ENCODE results near the gene ARL14EP. TPM values are rescaled to one million over a fixed set of nuclear protein-coding genes. Genes with fewer than 3 reads are reported as not detected.

The ARL14EP gene
- total and polyA plus RNA-seq, 2 of the 8 experiments (the other 6 are each of a cell fraction or from before 2014, with no cell fraction given): 14.3 to 29.6 TPM

DNA sequence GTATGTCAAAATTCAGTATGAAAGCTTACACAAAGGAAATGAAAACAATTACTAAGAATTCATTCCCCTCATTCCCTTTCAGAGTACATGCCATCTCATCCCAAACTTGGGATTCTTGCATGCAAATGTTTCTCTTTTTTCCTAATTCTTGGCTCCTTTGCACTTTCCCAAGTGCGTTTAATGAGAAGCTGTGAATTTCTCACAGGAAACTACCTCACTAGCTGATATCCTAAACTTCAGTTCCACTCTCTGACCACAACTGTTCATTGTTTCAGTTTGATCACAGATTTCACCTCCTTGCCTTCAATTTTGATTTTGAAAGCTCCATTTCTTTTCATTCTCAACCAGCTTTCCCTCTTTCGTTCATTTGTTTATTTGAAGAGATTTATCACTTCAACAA is 5.9 kb upstream of the ARL14EP start:
- Histone ChIP-seq H3K79me2 (ENCODE audit: control insufficient read depth in 1 of 2, insufficient read depth in 2 of 2, low read length in 2 of 2) (no peaks in the 10 kb centered on the region), H3K27me3 (replicated peaks in 1 of 4; ENCODE audit: control insufficient read depth in 3 of 4, extremely low read depth in 1 of 4, insufficient read depth in 3 of 4, low read length in 3 of 4) (no peaks in the 10 kb centered on the region; a peak in 1 of 7 replicates), H2BK12ac (ENCODE audit: low read depth, low read length) (no peak overlapping the region), H3K23ac (ENCODE audit: insufficient read length) (no peak overlapping the region), H3K9ac (replicated peaks in 1 of 4; ENCODE audit: extremely low read depth in 1 of 4, low read depth in 3 of 4, low read length in 3 of 4) (no peak overlapping the region), H3K27ac (ENCODE audit: low read depth, low read length) (no peak overlapping the region), H3K4me2 (ENCODE audit: insufficient read depth in 1 of 2, low read depth in 2 of 2, low read length in 2 of 2) (no peak overlapping the region), H2AK5ac (ENCODE audit: low read depth, low read length) (no peak overlapping the region), H4K91ac (replicated peaks; ENCODE audit: insufficient read length, low read length) (no peak overlapping the region), H2BK15ac (ENCODE audit: low read length) (no peak overlapping the region), H3K9me3 (ENCODE audit: insufficient read depth in 2 of 2, low read depth in 1 of 2, low read length in 1 of 2) (no peaks in the 10 kb centered on the region), H2BK20ac (ENCODE audit: low read length) (no peak overlapping the region), H3K36me3 (ENCODE audit: control insufficient read depth in 2 of 4, insufficient read depth in 4 of 4, low read length in 3 of 4) (no peaks in the 10 kb centered on the region), H2AFZ (ENCODE audit: low read length) (no peak overlapping the region), H4K8ac (ENCODE audit: extremely low read depth, insufficient read depth, low read length) (no peak overlapping the region), H3K4me1 (replicated peaks in 1 of 4; ENCODE audit: control insufficient read depth in 3 of 4, insufficient read depth in 4 of 4, low read length in 3 of 4) (no peaks in the 10 kb centered on the region), H3K14ac (ENCODE audit: insufficient read length) (no peak overlapping the region), H3K79me1 (ENCODE audit: low read depth, low read length) (no peaks in the 10 kb centered on the region), H4K5ac (ENCODE audit: insufficient read length, low read depth, low read length) (no peak overlapping the region), H3K4ac (replicated peaks; ENCODE audit: insufficient read length, low read depth, low read length) (no peak overlapping the region), H2BK5ac (ENCODE audit: low read depth, low read length) (no peak overlapping the region), H3K56ac (replicated peaks; ENCODE audit: insufficient read length, low read depth, low read length) (no peak overlapping the region), H3K23me2 (ENCODE audit: low read depth, low read length) (no peaks in the 10 kb centered on the region), H3K4me3 (ENCODE audit: extremely low read depth in 1 of 4, insufficient read depth in 2 of 4, low read depth in 3 of 4, low read length in 4 of 4) (no peak overlapping the region), H2BK120ac (replicated peaks; ENCODE audit: low read depth, low read length) (no peak overlapping the region), H3K18ac (ENCODE audit: extremely low read depth, low read length) (no peak overlapping the region), H4K20me1 (replicated peaks in 1 of 2; ENCODE audit: control insufficient read depth in 1 of 2, insufficient read depth in 2 of 2, low read length in 2 of 2) (no peaks in the 10 kb centered on the region)
- DNase-seq (ENCODE audit: low read depth in 1 of 2, low spot score in 2 of 2) (no peak), FAIRE-seq (no peak)
- CTCF ChIA-PET (ENCODE audit: partially characterized antibody): interaction anchor here (0.7 to 5.4 kb wide), 7 partner anchors 8 to 502 kb away, joined by 3 to 34 read pairs (median 4); no protein-coding TSS in a partner anchor
- POLR2A ChIA-PET (ENCODE audit: partially characterized antibody): no interaction called here
- 92% methylated on average over 2 of the region's 2 CpGs; no CpG with 5 or more reads in 1 of the 2 experiments for WGBS, 2 experiments (ENCODE audit: extremely low coverage in 1 of 2, insufficient coverage in 1 of 2, insufficient read length in 1 of 2, insufficient replicate concordance in 2 of 2, low coverage in 1 of 2, low lambda C conversion rate in 2 of 2, missing lambda C conversion rate in 1 of 2)
- TF ChIP-seq SP4 (IDR thresholded peaks at IDR 0.05; ENCODE audit: low read length): no peak
- no peak for TF ChIP-seq KDM1A (IDR thresholded peaks at IDR 0.05; ENCODE audit: borderline replicate concordance, low read length)
- TF ChIP-seq HDAC6 (IDR thresholded peaks at IDR 0.05; ENCODE audit: low read depth, low read length): no peak
- no peak for TF ChIP-seq EGR1 (IDR thresholded peaks at IDR 0.05; ENCODE audit: borderline replicate concordance, low read depth, low read length)
- no peak for TF ChIP-seq TEAD4 (IDR thresholded peaks at IDR 0.05; ENCODE audit: low read depth, low read length)
- no peak for TF ChIP-seq RBBP5 (IDR thresholded peaks at IDR 0.05; ENCODE audit: borderline replicate concordance, low read depth, low read length)
- no peak for TF ChIP-seq KDM5A (IDR thresholded peaks at IDR 0.05; ENCODE audit: low read length)

All from H1 (cell line).